ENCODE results near the gene ZBTB24. TPM values are rescaled to one million over a fixed set of nuclear protein-coding genes. Genes with fewer than 3 reads are reported as not detected.

Gene ZBTB24
- total RNA-seq, 1 donor from 2014 or later, result 10.6 TPM

DNA sequence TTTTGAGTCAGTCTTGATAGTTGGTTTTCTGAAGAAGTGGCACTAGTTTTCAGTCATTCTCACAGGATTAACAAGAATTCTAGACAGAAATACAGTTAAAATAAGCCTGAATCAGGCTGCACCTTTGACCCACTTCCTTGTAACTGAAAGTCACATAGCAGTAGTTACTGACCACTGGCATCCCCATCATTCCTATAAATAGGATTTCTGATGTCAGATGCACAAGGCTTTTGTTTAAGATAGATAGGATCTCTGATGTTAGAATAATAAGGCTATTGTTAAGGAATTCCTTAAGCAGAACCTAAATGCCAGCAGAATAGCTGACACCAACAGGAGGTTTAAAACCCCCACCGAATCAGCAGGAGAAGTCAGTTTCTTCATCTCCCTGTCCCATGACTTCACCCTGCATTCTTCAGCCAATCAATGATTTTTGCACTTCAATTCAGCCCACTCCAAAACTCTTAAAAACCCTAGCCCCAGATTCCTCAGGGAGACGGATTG, 30.6 kb upstream of the ZBTB24 start:
- no peak for DNase-seq (ENCODE audit: extremely low spot score, unreplicated experiment)
- Mint-ChIP-seq H3K27ac (no peak overlapping the region), H3K36me3 (no peaks in the 10 kb centered on the region), H3K27me3 (no peaks in the 10 kb centered on the region), H3K4me3 (no peak overlapping the region), H3K4me1 (ENCODE audit: unreplicated experiment) (peaks cover 6% of the 10 kb centered on the region), H3K9me3 (no peaks in the 10 kb centered on the region)
- TF ChIP-seq, protein P1, sequence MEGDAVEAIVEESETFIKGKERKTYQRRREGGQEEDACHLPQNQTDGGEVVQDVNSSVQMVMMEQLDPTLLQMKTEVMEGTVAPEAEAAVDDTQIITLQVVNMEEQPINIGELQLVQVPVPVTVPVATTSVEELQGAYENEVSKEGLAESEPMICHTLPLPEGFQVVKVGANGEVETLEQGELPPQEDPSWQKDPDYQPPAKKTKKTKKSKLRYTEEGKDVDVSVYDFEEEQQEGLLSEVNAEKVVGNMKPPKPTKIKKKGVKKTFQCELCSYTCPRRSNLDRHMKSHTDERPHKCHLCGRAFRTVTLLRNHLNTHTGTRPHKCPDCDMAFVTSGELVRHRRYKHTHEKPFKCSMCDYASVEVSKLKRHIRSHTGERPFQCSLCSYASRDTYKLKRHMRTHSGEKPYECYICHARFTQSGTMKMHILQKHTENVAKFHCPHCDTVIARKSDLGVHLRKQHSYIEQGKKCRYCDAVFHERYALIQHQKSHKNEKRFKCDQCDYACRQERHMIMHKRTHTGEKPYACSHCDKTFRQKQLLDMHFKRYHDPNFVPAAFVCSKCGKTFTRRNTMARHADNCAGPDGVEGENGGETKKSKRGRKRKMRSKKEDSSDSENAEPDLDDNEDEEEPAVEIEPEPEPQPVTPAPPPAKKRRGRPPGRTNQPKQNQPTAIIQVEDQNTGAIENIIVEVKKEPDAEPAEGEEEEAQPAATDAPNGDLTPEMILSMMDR (conservative IDR thresholded peaks at IDR 0.05), result no peak

DNA sequence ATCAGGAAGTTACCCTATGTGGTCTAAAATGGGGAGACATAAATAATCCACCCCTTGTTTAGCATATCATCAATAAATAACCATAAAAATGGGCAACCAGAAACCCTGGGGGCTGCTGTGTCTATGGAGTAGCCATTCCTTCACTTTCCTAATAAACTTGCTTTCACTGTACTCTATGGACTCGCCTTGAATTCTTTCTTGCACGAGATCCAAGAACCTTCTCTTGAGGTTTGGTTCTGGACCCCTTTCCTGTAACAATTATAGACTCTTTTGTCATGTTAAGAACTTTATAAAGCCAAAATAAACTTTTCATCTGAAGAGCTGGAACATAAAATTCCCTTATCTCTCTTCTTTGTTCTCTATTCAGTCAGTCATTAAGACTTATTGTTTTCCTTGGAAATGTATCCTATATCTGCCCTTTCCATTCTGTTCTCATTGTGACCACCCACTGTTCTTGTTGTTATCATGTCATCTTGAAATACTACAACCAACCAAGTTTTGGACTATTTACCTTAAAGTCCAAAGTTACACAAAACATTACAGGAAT, 29.3 kb upstream of the ZBTB24 start:
- Mint-ChIP-seq H3K27ac (no peak overlapping the region), H3K4me3 (no peak overlapping the region), H3K9me3 (no peaks in the 10 kb centered on the region), H3K4me1 (ENCODE audit: unreplicated experiment) (peaks cover 15% of the 10 kb centered on the region), H3K36me3 (no peaks in the 10 kb centered on the region), H3K27me3 (no peaks in the 10 kb centered on the region)
- DNase-seq (ENCODE audit: extremely low spot score, unreplicated experiment), result no peak
- TF ChIP-seq, protein P1 (conservative IDR thresholded peaks at IDR 0.05), result no peak

- H3K36me3 Mint-ChIP-seq, result no peaks in the 10 kb centered on the region
- no peaks in the 10 kb centered on the region for H3K27me3 Mint-ChIP-seq
- H3K9me3 Mint-ChIP-seq, result no peaks in the 10 kb centered on the region
- no peak for DNase-seq (ENCODE audit: extremely low spot score, unreplicated experiment)
- TF ChIP-seq, protein P1 (conservative IDR thresholded peaks at IDR 0.05), result no peak
- H3K4me3 Mint-ChIP-seq, result no peak overlapping the region
- no peak overlapping the region for H3K27ac Mint-ChIP-seq
- peaks cover 15% of the 10 kb centered on the region for H3K4me1 Mint-ChIP-seq (ENCODE audit: unreplicated experiment)
These were observed 28.8 kb upstream of the ZBTB24 start for GRCh38 chr6:109511832-109512231.

GRCh38 chr6:109510358-109510757, 27.3 kb upstream of the ZBTB24 start:
- peaks cover 15% of the 10 kb centered on the region for H3K4me1 Mint-ChIP-seq (ENCODE audit: unreplicated experiment)
- H3K27ac Mint-ChIP-seq, result no peak overlapping the region
- TF ChIP-seq, protein P1 (conservative IDR thresholded peaks at IDR 0.05), result no peak
- H3K9me3 Mint-ChIP-seq, result no peaks in the 10 kb centered on the region
- no peaks in the 10 kb centered on the region for H3K36me3 Mint-ChIP-seq
- no peak for DNase-seq (ENCODE audit: extremely low spot score, unreplicated experiment)
- H3K4me3 Mint-ChIP-seq, result no peak overlapping the region
- no peaks in the 10 kb centered on the region for H3K27me3 Mint-ChIP-seq

GRCh38 chr6:109508166-109508860, 25.3 kb upstream of the ZBTB24 start:
- H3K9me3 Mint-ChIP-seq, result no peaks in the 10 kb centered on the region
- TF ChIP-seq, protein P1 (conservative IDR thresholded peaks at IDR 0.05), result no peak
- no peak for DNase-seq (ENCODE audit: extremely low spot score, unreplicated experiment)
- peaks cover 10% of the 10 kb centered on the region for H3K4me1 Mint-ChIP-seq (ENCODE audit: unreplicated experiment)
- no peaks in the 10 kb centered on the region for H3K36me3 Mint-ChIP-seq
- H3K27ac Mint-ChIP-seq, result no peak overlapping the region
- H3K4me3 Mint-ChIP-seq, result no peak overlapping the region
- H3K27me3 Mint-ChIP-seq, result no peaks in the 10 kb centered on the region
